ENCODE measurements around the gene ACTR1B.
"Not testable (repeated sequence)": the region's sequence is repeated elsewhere in the genome, so short reads cannot be mapped to it uniquely, and the experiment has no call there.

Gene ACTR1B

GRCh38 chr2:97673182-97673914 lies 9.5 kb upstream of the ACTR1B start:
- FAIRE-seq (no peak), DNase-seq (ENCODE audit: insufficient read length, low spot score) (no peak)

GRCh38 chr2:97672606-97673140 lies 8.8 kb upstream of the ACTR1B start:
- not testable (repeated sequence) for DNase-seq (ENCODE audit: insufficient read length, low spot score)
- peak; percentile 47 for FAIRE-seq

More at GRCh38 chr2:97673182-97673914, 9.5 kb upstream of the ACTR1B start:
- TF ChIP-seq POU2F2 (IDR thresholded peaks at IDR 0.05; ENCODE audit: low read depth, low read length), result no peak
- TF ChIP-seq POLR2AphosphoS5 (IDR thresholded peaks at IDR 0.05; ENCODE audit: low read depth, low read length), result no peak
- no peak for TF ChIP-seq TAF1 (IDR thresholded peaks at IDR 0.05; ENCODE audit: low read depth, low read length)
- TF ChIP-seq PAX5 (IDR thresholded peaks at IDR 0.05; ENCODE audit: insufficient read depth, low read length, severe bottlenecking), result no peak
- TF ChIP-seq POLR2A (IDR thresholded peaks at IDR 0.05; ENCODE audit: low read depth, low read length), result no peak
- TF ChIP-seq SPI1 (IDR thresholded peaks at IDR 0.05; ENCODE audit: low read depth, low read length), result no peak

GRCh38 chr2:97671526-97671925 lies 7.7 kb upstream of the ACTR1B start:
- DNase-seq (ENCODE audit: insufficient read length, low spot score) (no peak), FAIRE-seq (no peak)
- TF ChIP-seq TAF1 (IDR thresholded peaks at IDR 0.05; ENCODE audit: low read depth, low read length), result no peak
- no peak for TF ChIP-seq SPI1 (IDR thresholded peaks at IDR 0.05; ENCODE audit: low read depth, low read length)
- no peak for TF ChIP-seq PAX5 (IDR thresholded peaks at IDR 0.05; ENCODE audit: insufficient read depth, low read length, severe bottlenecking)
- no peak for TF ChIP-seq POLR2A (IDR thresholded peaks at IDR 0.05; ENCODE audit: low read depth, low read length)
- TF ChIP-seq POU2F2 (IDR thresholded peaks at IDR 0.05; ENCODE audit: low read depth, low read length), result no peak
- no peak for TF ChIP-seq POLR2AphosphoS5 (IDR thresholded peaks at IDR 0.05; ENCODE audit: low read depth, low read length)

- DNase-seq (ENCODE audit: insufficient read length, low spot score) (no peak), FAIRE-seq (no peak)
- no peak for TF ChIP-seq POU2F2 (IDR thresholded peaks at IDR 0.05; ENCODE audit: low read depth, low read length)
These were observed 6.6 kb upstream of the ACTR1B start for GRCh38 chr2:97670471-97670870.

- DNase-seq (ENCODE audit: insufficient read length, low spot score) (no peak), FAIRE-seq (no peak)
- TF ChIP-seq SPI1 (IDR thresholded peaks at IDR 0.05; ENCODE audit: low read depth, low read length) (peak; percentile 48), TAF1 (IDR thresholded peaks at IDR 0.05; ENCODE audit: low read depth, low read length) (no peak)
These were observed 5.6 kb upstream of the ACTR1B start, which contains the start of gene C2orf92 for GRCh38 chr2:97669448-97669847. TSS of gene C2orf92 (plus strand) at chr2:97669713. CDS start at chr2:97669789, 76 bp downstream.

GRCh38 chr2:97664636-97664970 lies 759 bp upstream of the ACTR1B start:
- TF ChIP-seq SPI1 (IDR thresholded peaks at IDR 0.05; ENCODE audit: low read depth, low read length) (no peak), PAX5 (IDR thresholded peaks at IDR 0.05; ENCODE audit: insufficient read depth, low read length, severe bottlenecking) (no peak), POLR2A (IDR thresholded peaks at IDR 0.05; ENCODE audit: low read depth, low read length) (no peak), POLR2AphosphoS5 (IDR thresholded peaks at IDR 0.05; ENCODE audit: low read depth, low read length) (no peak), TAF1 (IDR thresholded peaks at IDR 0.05; ENCODE audit: low read depth, low read length) (no peak), POU2F2 (IDR thresholded peaks at IDR 0.05; ENCODE audit: low read depth, low read length) (no peak)
- no peak for DNase-seq (ENCODE audit: insufficient read length, low spot score)
- FAIRE-seq, result no peak

GRCh38 chr2:97663626-97663961 lies 250 bp downstream of the ACTR1B start:
- TF ChIP-seq TAF1 (IDR thresholded peaks at IDR 0.05; ENCODE audit: low read depth, low read length), result no peak; the same call in 1 of the 2 replicates
- no peak for TF ChIP-seq POLR2A (IDR thresholded peaks at IDR 0.05; ENCODE audit: low read depth, low read length)
- no peak for TF ChIP-seq SPI1 (IDR thresholded peaks at IDR 0.05; ENCODE audit: low read depth, low read length)
- TF ChIP-seq PAX5 (IDR thresholded peaks at IDR 0.05; ENCODE audit: insufficient read depth, low read length, severe bottlenecking), result no peak
- no peak; the same call in 1 of the 2 replicates for TF ChIP-seq POLR2AphosphoS5 (IDR thresholded peaks at IDR 0.05; ENCODE audit: low read depth, low read length)
- no peak for TF ChIP-seq POU2F2 (IDR thresholded peaks at IDR 0.05; ENCODE audit: low read depth, low read length)
- FAIRE-seq (no peak), DNase-seq (ENCODE audit: insufficient read length, low spot score) (no peak)

GRCh38 chr2:97662895-97663625 lies 784 bp downstream of the ACTR1B start:
- peak; percentile 70 for DNase-seq (ENCODE audit: insufficient read length, low spot score)
- peak; percentile 63 for FAIRE-seq
- TF ChIP-seq TAF1 (IDR thresholded peaks at IDR 0.05; ENCODE audit: low read depth, low read length), result peak; percentile 72
- TF ChIP-seq POLR2A (IDR thresholded peaks at IDR 0.05; ENCODE audit: low read depth, low read length), result peak; percentile 36; the same call in 1 of the 2 replicates
- TF ChIP-seq POLR2AphosphoS5 (IDR thresholded peaks at IDR 0.05; ENCODE audit: low read depth, low read length), result peak; percentile 78
- 0 out of 2 replicates have a peak, but pooled peaks have one; percentile 75 for TF ChIP-seq POU2F2 (IDR thresholded peaks at IDR 0.05; ENCODE audit: low read depth, low read length)
- no peak for TF ChIP-seq SPI1 (IDR thresholded peaks at IDR 0.05; ENCODE audit: low read depth, low read length)
- no peak for TF ChIP-seq PAX5 (IDR thresholded peaks at IDR 0.05; ENCODE audit: insufficient read depth, low read length, severe bottlenecking)

- DNase-seq (ENCODE audit: insufficient read length, low spot score), result no peak
- TF ChIP-seq POLR2AphosphoS5 (IDR thresholded peaks at IDR 0.05; ENCODE audit: low read depth, low read length), result no peak
- TF ChIP-seq POLR2A (IDR thresholded peaks at IDR 0.05; ENCODE audit: low read depth, low read length), result 0 out of 2 replicates have a peak, but pooled peaks have one; percentile 14
- 0 out of 2 replicates have a peak, but pooled peaks have one; percentile 16 for TF ChIP-seq SPI1 (IDR thresholded peaks at IDR 0.05; ENCODE audit: low read depth, low read length)
- peak; percentile 60 for FAIRE-seq
These were observed 1.4 kb downstream of the ACTR1B start for GRCh38 chr2:97662386-97662894.

GRCh38 chr2:97661927-97662326 lies 1.9 kb downstream of the ACTR1B start:
- DNase-seq (ENCODE audit: insufficient read length, low spot score), result no peak
- peak; percentile 20 for FAIRE-seq

More at GRCh38 chr2:97661927-97662326, 1.9 kb downstream of the ACTR1B start:
- no peak for TF ChIP-seq POLR2AphosphoS5 (IDR thresholded peaks at IDR 0.05; ENCODE audit: low read depth, low read length)
- TF ChIP-seq TAF1 (IDR thresholded peaks at IDR 0.05; ENCODE audit: low read depth, low read length), result no peak
- TF ChIP-seq POLR2A (IDR thresholded peaks at IDR 0.05; ENCODE audit: low read depth, low read length), result no peak
- no peak for TF ChIP-seq POU2F2 (IDR thresholded peaks at IDR 0.05; ENCODE audit: low read depth, low read length)
- no peak for TF ChIP-seq SPI1 (IDR thresholded peaks at IDR 0.05; ENCODE audit: low read depth, low read length)
- TF ChIP-seq PAX5 (IDR thresholded peaks at IDR 0.05; ENCODE audit: insufficient read depth, low read length, severe bottlenecking), result no peak

Measured in GM12891 (cell line).